ENCODE data around the gene NRF1.

DNA sequence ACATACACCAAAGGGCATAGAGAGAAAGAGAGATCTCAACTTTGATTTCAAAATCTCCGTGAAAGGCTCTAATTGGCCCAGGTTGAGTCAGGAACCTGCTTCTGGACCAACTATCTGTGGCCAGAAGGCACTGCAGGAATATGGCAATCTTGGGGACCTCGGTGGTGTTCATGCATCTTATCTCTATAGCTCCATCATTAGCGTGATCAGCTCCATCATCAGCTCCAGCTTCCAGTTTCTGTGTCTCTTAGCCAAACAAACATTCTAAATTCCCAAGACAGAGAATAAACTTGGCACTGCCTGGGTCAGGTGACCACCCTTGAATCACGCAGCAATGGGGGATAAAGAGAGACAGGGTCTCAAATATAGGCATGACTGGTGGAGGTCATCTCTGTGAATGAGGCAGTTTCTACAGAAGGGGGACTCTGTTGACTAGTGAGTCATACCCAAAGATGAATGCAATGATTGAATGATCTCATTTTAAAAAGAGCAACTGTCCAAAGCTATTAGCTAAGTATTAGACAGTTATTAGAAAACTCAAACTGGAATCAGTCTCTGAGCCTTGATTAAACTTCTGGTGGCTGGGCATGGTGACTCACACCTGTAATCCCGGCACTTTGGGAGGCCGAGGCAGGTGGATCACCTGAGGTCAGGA, 5.4 kb upstream of the NRF1 start:
- no peak for TF ChIP-seq SP1 (IDR thresholded peaks at IDR 0.05)
- no peak for TF ChIP-seq TARDBP (IDR thresholded peaks at IDR 0.05)
- TF ChIP-seq LEF1 (IDR thresholded peaks at IDR 0.05; ENCODE audit: borderline replicate concordance), result no peak

All from HEK293T (cell line).